ENCODE measurements around the gene ARHGAP18.

Gene ARHGAP18

DNA sequence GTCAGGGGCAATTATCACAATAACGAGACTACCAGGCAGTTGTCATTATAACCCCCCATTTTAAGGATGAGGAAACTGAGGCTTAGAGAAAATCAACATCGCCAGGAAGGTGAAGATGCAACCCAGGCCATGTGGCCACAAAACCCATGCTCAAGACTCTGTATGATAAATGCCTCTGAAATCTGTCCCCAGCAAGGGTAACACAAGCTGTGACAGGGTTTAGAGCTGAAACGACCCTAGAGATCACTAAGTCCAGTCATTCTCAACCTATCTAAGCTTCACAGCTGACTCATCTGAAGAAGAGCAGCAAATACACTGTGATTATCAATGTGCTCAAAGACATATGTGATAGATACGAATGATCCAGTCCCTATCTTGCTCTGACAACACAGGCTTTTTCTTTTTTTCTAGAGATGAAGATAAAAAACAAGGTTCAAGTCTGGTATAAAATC is 47.0 kb downstream of the ARHGAP18 start:
- DNase-seq, result no peak

GRCh38 chr6:129662406-129662766 is 47.6 kb downstream of the ARHGAP18 start:
- no peak for DNase-seq

DNA sequence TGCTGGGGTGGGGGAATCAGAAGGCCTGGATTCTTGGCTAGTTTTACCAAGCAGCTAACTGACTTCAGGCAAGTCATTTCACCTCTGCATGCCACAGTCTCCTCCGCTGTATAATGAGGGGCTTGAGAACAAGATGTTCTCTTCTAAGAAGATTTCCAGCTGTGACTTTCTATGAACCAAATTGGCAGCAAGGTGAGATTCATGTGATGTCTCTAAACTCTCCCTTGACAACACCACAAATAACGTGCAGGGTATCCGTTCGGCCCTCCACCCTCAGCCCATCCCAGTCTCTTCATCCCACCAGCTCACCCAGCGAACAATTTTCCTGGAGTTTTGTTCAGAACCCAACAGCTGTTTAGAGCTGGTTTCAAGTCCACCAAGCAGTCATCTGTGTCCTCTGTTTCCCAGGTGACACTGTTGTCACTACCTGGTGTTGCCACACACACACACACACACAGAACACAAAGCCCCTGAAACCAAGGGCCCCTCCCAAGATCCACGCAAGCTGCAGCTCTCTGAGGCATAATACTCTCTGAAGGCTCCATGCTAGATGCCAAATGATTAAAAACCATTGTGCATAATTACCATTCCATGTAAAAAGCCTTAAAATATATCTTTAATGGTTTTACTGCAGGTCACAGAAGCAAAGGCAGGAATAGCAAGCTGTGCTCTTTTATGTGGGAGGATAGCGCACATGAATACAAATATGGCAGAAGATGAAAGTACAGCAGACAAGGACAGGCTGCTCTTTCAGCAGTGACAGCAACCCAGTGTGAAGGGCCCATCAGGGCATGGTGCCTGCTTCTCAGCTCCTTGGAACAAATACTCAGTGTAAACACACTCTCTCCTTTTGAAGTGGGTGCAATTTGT is 48.2 kb downstream of the ARHGAP18 start:
- peak; percentile 42 for DNase-seq

GRCh38 chr6:129660346-129660676 is 49.7 kb downstream of the ARHGAP18 start:
- no peak for DNase-seq

DNA sequence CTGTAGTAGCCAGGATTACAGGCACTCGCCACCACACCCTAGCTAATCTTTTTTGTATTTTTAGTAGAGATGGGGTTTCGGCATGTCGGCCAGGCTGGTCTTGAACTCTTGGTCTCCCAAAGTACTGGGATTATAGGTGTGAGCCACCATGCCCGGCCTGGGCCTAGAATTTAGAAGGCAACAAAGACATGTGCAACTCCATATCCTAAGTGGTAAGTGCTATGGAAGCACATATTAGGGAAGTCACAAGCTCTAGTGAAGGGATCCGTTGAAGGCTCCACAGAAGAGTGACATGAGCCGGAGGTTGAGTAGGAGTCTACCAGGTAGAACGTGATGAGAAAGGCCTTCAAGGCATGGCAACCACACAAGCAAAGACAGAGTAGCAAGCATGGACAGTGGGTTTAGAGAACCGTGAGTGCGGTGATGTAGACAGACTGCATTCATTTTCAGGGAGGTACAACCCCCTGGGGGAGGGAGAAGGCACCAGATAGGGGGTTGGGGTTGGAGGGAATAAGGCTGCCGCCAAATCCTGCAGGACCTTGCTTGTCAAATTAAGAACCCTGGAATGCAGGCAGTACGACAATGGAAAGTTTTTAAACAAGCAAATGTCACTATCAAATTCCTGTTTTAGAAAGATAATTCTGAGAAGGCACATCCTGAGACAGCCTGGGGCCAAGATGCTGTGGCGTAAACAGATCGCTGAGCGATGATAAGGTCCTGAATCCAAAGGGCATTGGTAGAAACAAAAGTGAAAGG is 50.2 kb downstream of the ARHGAP18 start:
- no peak for DNase-seq

DNA sequence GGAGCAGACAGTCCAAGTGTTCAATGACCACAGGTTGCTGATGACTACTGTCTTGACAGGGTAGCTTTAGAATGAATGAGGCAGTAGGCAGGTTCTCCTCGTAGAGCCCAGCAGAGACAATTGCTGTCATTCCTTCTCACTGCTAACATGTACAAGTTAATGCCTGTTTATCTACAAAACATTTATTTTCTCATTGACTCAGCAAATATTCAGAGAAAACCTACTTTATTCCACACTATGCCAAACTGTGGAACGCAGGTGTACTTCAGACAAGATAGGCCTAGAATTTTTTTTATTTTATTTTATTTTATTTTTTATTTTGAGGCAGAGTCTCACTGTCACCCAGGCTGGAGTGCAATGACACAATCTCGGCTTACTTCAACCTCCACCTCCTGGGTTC is 50.8 kb downstream of the ARHGAP18 start:
- no peak for DNase-seq

- no peak for DNase-seq
These were observed 52.5 kb downstream of the ARHGAP18 start for GRCh38 chr6:129657483-129657882.

DNA sequence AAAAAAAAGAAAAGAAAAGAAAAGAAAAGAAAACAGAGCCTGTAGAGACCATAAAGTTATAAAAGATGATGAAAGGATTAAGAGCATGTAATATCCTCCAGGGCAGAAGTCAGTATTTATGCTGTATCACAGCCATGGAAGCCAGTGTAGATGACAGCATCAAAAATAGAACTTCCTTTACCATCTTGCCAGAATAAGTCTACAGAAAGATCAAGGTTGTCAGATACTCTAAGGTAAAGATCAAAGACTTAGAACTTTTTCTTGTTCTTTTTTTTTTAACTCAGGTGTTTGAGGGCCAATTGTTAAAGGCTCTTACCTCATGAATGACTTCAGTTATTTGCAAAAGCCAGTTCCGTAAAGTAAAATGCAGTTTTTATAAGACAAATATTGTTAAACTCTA is 54.6 kb downstream of the ARHGAP18 start:
- no peak for DNase-seq

DNA sequence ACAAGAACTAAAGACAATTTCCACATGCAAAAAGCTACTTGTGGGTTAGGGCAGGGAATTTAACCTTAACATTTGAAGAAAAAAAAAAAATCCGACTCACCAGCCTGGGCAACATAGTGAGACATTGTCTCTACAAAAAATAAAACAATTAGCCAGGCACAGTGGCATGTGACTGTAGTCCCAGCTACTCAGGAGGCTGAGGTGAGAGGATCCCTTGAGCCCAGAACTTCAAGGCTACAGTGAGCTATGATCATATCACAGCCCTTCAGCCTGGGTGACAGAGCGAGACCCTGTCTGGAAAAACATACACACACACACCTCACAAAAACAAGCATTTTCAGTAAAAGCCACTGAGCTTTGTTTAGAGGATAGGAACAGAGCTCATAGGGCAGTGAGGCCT is 56.2 kb downstream of the ARHGAP18 start:
- DNase-seq, result no peak

- no peak for DNase-seq
These were observed 56.7 kb downstream of the ARHGAP18 start for GRCh38 chr6:129653229-129653628.

GRCh38 chr6:129651291-129651691 is 58.7 kb downstream of the ARHGAP18 start:
- no peak for DNase-seq

DNA sequence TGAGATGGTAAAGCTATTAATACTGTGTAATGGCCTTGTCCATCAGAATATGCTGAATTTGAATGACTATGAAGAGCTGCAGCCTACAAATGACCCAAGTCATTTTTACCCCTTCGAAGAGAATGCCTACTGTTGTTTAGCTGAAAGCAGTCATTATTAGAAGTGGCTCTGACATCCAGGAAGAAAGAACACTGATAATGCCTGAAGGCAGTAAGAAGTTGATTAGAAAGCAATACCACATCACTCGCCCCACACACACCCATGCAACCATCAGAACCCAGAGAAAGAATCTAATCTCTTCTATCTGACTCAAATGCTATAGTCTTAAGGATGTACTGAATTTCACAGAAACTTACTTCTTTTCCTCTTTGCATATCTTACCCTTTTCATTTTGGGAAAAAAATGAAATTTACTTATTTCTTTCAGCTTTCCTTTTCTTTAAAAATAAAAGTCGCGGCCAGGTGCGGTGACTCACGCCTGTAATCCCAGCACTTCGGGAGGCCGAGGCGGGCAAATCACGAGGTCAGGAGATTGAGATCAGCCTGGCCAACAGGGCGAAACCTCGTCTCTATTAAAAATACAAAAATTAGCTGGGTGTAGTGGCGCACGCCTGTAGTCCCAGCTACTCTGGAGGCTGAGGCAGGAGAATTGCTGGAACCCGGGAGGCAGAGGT is 61.0 kb downstream of the ARHGAP18 start:
- DNase-seq, result no peak

GRCh38 chr6:129647044-129647443 is 62.9 kb downstream of the ARHGAP18 start:
- no peak for DNase-seq

- no peak for DNase-seq
These were observed 63.3 kb downstream of the ARHGAP18 start for GRCh38 chr6:129646642-129647041.

DNA sequence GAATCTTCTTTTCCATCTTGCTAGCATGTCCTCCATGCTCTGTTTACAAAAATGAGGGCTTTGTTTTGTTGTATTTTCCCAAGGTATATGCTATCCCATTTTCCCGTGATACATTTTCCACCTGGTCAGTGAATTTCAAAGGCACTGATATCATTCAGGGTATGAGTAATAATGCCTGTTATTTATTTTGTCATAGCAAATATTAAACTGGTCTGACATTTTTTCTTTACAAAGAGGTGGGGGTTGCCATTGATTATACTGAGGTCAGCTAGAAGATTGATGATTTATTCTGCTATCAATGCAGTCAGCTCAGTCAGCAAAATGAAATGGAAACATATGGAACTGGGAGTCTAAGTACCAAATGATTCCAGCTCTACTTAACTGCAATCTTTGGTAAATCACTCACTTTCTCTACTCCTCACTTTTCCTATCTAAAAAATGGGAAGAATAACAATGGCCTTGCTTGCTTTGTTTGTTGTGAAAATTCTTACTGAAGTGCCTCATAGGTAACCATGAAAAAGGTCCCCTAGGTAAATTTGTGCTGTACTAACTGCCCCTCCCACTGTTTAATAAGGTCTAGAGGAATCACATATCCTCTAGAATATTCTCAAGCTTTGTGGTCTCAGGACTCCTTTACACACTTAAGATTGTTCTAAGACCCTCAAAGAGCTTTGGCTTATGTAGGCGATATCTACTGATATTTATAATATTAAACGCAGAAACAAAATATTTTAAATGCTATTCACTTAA is 64.0 kb downstream of the ARHGAP18 start:
- no peak for DNase-seq

DNA sequence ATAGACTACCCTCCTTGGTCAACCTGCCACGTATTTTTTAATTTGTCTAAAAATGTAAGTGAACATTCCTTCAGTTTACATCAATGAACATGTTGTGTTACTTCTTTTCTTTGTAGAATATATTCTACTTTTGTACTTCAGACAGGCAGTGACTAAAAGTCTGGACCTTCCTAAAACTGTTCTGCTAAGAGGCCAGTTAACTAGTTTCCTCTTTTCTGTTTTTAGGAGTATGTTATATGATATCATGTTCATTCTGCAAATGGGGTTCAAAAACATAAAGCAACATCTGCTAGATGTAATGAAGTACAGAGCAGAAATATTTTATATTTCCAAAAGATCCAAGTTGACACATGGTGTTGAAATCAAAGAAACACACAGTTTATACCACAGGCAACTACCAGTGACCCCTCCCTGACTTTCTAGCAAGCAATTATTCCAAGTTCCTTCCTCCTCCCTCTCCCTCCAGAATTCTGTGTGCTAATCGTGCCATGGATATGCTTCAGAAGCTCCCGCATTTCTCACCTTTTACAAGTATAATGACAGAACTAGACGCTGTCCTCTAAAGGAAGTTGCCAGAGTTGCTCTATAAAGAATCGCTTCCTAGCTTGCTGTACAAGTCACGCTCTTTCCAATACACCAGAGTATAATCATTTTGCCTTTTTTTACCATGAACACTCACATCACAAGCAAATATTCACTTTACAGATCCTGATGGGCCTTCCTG is 64.7 kb downstream of the ARHGAP18 start:
- DNase-seq, result no peak

DNA sequence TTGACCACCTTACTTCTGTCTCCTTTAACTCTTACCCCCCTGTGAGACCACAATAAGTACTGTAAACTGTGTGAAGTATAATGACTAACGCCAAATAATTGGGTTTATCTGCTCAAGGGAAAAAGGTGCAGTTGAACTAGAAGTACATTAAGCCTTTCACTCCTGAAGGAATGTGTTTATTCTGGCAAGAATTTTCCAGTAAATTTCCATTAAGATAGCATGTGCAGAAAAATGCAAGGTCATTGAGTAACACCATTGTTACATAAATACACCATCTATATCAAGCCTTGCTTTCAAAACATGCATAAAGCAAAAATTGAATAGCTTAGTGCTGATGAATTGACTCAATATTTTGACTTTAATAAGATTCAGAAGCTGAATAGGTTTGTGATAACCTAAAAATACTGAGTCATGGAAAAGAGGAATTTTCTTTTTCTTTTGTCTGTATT is 65.4 kb downstream of the ARHGAP18 start:
- no peak for DNase-seq

- no peak for DNase-seq
These were observed 66.0 kb downstream of the ARHGAP18 start for GRCh38 chr6:129643968-129644367.

GRCh38 chr6:129643176-129643575 is 66.8 kb downstream of the ARHGAP18 start:
- DNase-seq, result no peak

DNA sequence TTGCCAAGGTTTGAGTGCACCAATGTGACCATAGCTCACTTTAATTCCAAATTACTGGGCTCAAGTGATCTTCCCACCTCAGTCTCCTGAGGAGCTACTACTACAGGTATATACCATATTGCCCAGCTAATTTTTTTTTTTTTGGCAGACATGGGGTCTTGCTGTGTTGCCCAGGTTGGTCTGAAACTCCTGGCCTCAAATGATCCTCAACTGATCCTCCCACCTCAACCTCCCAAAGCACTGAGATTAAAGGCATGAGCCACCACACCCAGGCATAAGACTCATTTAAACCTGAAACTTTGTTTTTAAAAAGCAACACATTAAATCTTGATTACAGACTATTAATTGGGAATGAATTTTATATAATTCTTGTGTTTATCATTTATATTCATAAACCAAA is 67.7 kb downstream of the ARHGAP18 start:
- no peak for DNase-seq

DNA sequence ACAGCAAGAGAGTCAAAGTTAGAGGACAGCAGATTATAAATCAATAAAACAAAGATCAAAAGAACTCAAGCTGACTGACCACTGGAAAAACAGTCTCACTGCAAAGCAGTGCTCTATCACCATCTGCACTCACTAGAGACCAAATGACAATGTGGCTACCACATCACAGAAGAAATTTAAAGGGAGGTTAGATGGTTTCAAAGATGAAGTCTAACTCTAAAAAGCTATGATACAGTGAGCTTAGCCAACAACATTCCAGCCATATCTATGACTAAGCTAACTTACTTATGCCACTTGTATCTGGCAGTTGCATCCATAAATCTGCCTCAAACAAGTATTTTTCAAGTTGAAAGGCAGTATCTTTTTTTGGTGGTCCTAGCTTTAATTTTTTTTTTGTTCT is 68.6 kb downstream of the ARHGAP18 start:
- DNase-seq, result no peak

GRCh38 chr6:129638686-129639085 is 71.3 kb downstream of the ARHGAP18 start:
- no peak for DNase-seq

Data from NCI-H774 (cell line).